ENCODE measurements around the gene NUP210L.
"Not testable (repeated sequence)": the region's sequence is repeated elsewhere in the genome, so short reads cannot be mapped to it uniquely, and the experiment has no call there.

The NUP210L gene

DNA sequence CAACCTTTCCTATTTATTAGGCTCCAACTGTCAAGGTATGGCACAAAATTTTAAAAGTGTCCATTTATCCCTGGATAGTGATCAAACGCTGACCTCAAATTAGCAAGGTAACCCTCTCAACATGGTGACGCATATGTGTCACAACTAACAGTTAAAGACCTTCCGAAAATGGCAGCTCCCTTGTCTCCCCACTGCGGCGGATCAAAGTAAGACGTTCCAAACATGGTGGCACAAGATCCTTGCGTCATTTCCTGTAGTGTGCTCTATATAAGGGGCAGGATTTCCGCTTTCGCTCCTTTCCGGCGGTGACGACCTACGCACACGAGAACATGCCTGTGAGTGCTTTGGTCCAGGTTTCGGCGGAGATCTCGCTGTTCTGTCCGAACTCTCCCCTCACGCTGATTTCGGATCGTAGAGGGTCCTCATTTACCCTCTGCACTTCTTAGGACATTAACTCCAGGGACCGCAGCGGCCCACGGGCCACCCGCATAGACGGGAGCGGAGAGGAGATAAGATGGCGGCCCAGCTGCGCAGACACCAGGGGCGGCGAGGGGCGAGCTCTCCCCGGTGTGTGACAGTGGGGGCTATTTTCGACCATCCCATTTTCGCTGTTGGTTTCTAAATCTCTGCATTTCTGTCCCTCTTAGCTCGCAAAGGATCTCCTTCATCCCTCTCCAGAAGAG is 164.3 kb downstream of the NUP210L start, which contains the start of gene RPS27:
RPS27 (plus strand) TSS at position 295 of the 683 bp plus-strand sequence; CDS start at position 330, 35 bp downstream.
- DNase-seq: peak; percentile 88

GRCh38 chr1:153987621-153988020 is 167.3 kb downstream of the NUP210L start:
- DNase-seq: no peak

DNA sequence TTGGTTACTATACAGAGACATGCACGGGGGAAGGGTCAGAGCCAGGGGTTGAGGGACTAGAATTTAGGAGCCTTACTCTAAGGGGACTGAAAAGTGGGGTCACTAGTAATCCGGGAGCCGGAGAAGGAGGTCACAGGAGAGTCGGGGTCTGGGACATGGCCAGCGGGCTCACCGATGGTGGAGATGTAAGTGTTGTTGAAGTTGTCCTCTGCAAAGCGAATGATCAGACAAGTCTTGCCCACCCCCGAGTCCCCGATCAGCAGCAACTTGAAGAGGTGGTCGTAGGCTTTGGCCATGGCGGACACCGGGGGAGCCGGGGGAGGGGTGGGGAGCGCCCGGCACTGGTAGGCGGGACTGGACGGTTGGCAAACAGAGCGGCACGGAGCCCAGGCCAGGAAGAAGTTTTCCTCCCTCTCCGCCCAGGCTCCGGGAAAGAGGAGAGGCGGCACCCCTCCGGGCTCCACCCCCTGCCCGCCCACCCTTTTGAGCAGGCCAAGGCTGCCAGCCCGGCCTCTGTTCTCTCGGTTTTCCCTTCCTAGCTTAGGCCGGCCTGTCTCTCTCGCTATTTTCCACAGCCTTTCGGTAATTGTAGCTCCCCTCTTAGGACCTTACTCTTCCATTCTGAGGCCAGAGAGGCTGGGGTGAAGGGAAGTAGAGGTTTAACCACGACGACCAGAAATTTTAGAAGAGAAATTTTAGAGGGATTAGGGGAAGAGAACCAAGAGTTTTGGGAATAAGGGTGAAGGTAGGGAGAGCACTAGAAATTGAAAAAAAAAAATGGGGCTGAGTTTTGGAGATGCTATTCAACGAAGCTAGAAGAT is 168.7 kb downstream of the NUP210L start, which contains the start of gene RAB13:
RAB13 (minus strand) TSS at position 399 of the 821 bp plus-strand sequence; CDS start at position 296, 103 bp downstream.
- DNase-seq: peak; percentile 20

GRCh38 chr1:153985341-153985912 is 169.4 kb downstream of the NUP210L start:
- DNase-seq: peak; percentile 45

- no peak for DNase-seq
Measured at GRCh38 chr1:153984123-153984894, 170.6 kb downstream of the NUP210L start.

- DNase-seq: not testable (repeated sequence)
Measured at GRCh38 chr1:153981735-153982134, 173.1 kb downstream of the NUP210L start.

- not testable (repeated sequence) for DNase-seq
Measured at GRCh38 chr1:153979091-153979490, 175.8 kb downstream of the NUP210L start.

GRCh38 chr1:153978274-153978909 is 176.5 kb downstream of the NUP210L start:
- DNase-seq: no peak

GRCh38 chr1:153977250-153978240 is 177.3 kb downstream of the NUP210L start, which contains the start of gene JTB:
Gene JTB (minus strand): TSS chr1:153977674. CDS start chr1:153977252, 422 bp downstream.
- DNase-seq: peak; percentile 86

DNA sequence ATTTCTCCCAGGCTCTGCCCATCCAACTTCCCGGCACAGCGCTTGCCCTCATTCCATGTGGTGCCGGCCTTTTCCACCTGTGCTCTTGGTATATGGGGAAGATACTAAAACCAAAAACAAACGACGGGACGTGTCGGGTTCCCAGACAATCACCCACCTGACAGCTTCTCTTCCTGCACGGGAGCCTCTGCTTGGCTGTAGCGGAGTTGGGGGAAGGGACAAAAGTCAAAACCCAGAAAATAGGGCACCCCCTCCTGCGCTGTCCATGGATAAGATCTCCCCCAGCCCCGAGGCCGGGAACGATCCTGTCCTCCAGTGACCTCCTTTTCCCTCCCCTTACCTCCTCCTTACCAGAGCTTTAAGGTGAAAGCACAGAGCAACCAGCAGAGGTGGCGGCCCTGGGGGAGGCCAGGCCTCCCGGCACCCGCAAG is 178.0 kb downstream of the NUP210L start:
- no peak for DNase-seq

DNA sequence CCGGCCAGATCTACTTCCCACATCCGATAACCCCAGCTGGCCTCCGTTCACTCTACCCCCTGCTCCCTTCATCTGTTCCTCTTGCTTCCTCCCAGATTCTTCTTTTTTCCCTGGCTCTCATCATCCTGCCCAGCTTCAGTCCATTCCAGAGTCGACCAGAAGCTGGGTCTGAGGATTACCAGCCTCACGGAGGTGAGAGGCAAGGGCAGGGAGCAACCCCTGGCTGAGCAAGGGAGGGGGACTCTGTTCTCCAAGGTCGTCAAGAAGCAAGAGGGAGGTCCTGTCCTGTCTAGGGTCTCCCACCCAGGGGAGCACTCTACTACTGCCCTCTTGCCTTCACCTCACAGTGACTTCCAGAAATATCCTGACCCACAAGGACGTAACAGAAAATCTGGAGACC is 181.3 kb downstream of the NUP210L start:
- DNase-seq: no peak

GRCh38 chr1:153973071-153973470 is 181.8 kb downstream of the NUP210L start:
- DNase-seq: no peak

DNA sequence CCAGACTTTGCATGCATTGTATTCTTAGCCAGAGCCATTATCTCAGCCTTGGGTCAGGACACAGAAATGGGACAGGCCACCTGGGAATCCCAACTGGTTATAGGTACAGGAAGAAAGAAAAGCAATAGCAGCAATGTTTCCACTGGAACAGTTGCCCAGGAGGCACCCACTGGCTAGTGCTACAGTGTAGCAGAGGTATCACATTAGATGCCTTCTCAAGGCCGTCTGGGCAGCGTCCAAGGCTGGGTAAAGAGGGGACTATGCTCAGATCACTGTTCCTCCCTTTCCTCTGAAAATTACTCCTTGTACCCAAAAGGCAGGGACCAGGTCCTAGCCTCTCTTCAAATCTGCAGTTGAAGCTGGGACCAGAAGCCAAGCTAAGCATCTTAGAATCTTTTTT is 184.5 kb downstream of the NUP210L start:
- no peak for DNase-seq

DNA sequence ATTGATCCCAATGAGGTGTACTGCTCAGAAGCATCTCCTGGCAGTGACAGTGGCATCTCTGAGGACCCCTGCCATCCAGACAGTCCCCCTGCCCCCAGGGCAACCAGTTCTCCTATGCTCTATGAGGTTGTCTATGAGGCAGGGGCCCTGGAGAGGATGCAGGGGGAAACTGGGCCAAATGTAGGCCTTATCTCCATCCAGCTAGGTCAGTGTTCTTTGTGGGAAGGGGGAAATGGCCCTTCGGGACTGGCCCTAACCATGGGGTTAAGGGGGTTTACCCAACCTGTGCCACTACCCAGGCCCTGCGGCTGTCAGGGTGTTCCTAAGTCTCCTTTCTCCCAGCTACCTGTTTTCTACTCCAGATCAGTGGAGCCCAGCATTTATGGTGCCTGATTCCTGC is 185.9 kb downstream of the NUP210L start:
- DNase-seq: no peak

GRCh38 chr1:153968408-153968807 is 186.5 kb downstream of the NUP210L start:
- DNase-seq: no peak

DNA sequence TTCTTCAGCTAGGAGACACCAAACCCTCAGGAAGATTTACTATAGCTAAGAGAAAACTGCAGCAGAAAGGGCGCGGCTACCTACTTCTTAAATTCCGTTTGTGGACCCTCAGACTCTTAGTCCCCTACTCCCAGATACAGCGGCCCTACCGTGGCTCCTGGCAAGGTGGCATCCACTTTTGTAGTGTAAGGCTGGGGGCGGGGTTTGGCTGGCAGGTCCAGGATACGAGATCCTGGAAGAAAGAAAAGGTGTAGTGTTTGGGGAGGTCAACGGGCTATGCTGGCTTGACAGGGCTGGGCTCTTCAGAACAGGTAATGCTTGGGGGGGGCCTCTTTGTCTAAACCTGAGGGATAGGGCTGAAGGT is 186.9 kb downstream of the NUP210L start:
- DNase-seq: no peak

DNA sequence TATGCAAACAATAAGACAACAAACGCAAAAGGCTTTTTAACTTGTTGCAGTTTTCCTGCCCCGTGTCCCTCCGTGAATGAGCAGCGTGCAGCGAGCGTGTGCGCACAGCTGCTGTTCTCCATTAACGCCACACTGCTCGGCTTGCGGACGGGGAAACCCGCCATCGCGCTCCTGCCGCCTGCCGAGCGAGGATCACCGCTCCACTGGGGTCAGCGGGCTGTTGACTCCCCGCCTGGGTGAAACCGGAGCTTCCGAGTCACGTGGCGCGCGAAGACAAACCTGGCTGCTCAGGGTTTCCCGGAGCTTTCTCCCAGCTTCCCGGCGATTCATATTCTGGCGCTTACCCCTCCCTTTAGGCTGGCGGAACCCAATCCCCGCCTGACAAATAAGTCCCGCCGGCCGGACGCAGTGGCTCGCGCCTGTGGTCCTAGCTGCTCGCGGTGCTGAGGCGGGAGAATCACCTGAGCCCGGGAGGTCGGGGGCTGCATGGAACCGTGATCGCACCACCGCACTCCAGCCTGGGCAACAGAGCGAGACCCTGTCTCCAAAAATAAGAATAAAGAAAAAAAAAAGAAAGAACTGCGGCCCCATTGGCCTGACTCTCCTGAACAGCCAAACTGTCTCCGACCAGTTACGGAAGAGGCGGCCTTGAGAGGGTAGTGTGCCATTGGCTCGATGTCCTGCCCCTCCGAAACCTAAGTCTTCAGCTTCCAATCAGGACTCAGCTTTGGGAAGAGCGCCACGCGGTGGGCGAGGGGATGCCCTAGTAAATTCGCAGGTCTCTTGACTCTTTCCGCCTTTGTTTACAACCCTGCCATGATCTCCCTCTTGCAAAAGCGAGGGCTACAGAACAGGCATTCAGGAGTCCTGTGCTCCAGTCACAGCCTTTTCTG is 187.5 kb downstream of the NUP210L start, which contains the start of gene CREB3L4:
CREB3L4 (plus strand) TSS at position 796 of the 893 bp plus-strand sequence. CDS start 624 bp downstream, outside the sequence.
- DNase-seq: peak; percentile 90

DNA sequence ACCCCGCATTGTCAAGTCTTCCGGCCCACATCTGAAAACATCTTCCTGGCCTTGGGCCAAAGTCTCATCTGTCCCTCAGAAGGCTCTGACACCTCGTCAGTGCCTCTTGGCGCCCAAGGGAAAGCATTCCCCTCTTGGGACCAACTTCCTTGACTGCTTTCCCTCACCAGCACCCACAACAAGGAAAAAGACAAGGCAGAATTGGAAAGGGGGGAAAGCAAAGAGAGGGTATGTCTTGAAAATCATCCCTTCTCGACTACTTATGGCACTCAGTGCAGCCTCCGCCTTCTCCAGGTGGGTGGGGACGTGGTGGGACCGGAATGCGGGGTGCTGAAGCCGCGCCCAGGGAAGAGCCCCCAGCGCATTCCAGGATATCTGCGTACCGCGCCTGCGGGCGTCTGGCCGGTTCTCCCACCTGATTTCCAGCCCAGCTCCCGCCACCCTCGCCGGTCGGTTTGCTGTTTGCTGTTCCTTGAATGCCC is 191.0 kb downstream of the NUP210L start:
- DNase-seq: peak; percentile 13

All from CD4-positive, alpha-beta T cell treated with Interleukin-17A for 4 hours (primary cell).